ENCODE results near the gene FBLN1.
"Not testable (repeated sequence)": the region's sequence is repeated elsewhere in the genome, so short reads cannot be mapped to it uniquely, and the experiment has no call there.

The FBLN1 gene

GRCh38 chr22:45549762-45550378 lies 47.2 kb downstream of the FBLN1 start:
- no peak for DNase-seq

- DNase-seq = no peak
These were observed 47.7 kb downstream of the FBLN1 start for GRCh38 chr22:45550416-45550815.

- DNase-seq = no peak
These were observed 48.2 kb downstream of the FBLN1 start for GRCh38 chr22:45550891-45551290.

- DNase-seq = no peak
These were observed 48.8 kb downstream of the FBLN1 start for GRCh38 chr22:45551310-45552016.

- DNase-seq = no peak
These were observed 49.3 kb downstream of the FBLN1 start for GRCh38 chr22:45552017-45552411.

GRCh38 chr22:45552580-45553350 lies 50.1 kb downstream of the FBLN1 start:
- DNase-seq = no peak

GRCh38 chr22:45553351-45554039 lies 50.8 kb downstream of the FBLN1 start:
- DNase-seq = no peak

GRCh38 chr22:45554040-45554406 lies 51.3 kb downstream of the FBLN1 start:
- DNase-seq = no peak

- no peak for DNase-seq
These were observed 52.2 kb downstream of the FBLN1 start for GRCh38 chr22:45554861-45555260.

GRCh38 chr22:45557926-45558325 lies 55.2 kb downstream of the FBLN1 start:
- not testable (repeated sequence) for DNase-seq

GRCh38 chr22:45560092-45560491 lies 57.4 kb downstream of the FBLN1 start:
- not testable (repeated sequence) for DNase-seq

GRCh38 chr22:45560761-45561160 lies 58.1 kb downstream of the FBLN1 start:
- DNase-seq = not testable (repeated sequence)

GRCh38 chr22:45562102-45562501 lies 59.4 kb downstream of the FBLN1 start:
- DNase-seq = no peak

GRCh38 chr22:45562537-45563361 lies 60.1 kb downstream of the FBLN1 start:
- no peak for DNase-seq

- no peak for DNase-seq
These were observed 60.8 kb downstream of the FBLN1 start for GRCh38 chr22:45563362-45564040.

GRCh38 chr22:45564349-45565030 lies 61.8 kb downstream of the FBLN1 start:
- DNase-seq = no peak

- no peak for DNase-seq
These were observed 62.5 kb downstream of the FBLN1 start for GRCh38 chr22:45565171-45565570.

GRCh38 chr22:45565973-45566372 lies 63.3 kb downstream of the FBLN1 start:
- DNase-seq = no peak

GRCh38 chr22:45568213-45568612 lies 65.5 kb downstream of the FBLN1 start:
- DNase-seq = no peak

GRCh38 chr22:45571089-45571488 lies 68.4 kb downstream of the FBLN1 start:
- DNase-seq = no peak

- no peak for DNase-seq
These were observed 69.8 kb downstream of the FBLN1 start for GRCh38 chr22:45572444-45572843.
